ENCODE measurements around the gene KIAA0825. TPM values are rescaled to one million over a fixed set of nuclear protein-coding genes. Genes with fewer than 3 reads are reported as not detected.

KIAA0825 gene
- polyA plus RNA-seq, 3 donors: 0.56 to 1.3 (median 0.89) TPM

DNA sequence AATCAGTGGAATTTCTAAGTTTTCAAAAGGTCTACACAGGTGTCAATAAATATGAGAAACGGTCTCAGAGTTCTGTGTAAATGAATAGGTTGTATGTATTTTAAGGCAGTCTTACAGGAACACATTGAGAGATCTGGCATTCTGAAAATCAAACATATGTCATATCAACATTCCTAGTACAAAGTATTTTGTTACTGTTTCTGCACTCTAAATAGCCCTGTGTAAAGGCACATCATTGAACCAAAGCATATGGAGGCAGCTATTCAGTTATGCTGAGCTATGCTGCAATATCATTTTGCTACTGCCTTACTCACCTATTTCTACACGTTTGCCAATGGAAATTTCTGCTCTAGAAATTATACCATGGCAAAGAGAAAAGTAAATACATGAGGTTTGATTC is 379.1 kb downstream of the KIAA0825 start:
- DNase-seq: no peak
- Histone ChIP-seq H3K27me3 (ENCODE audit: control insufficient read depth in 2 of 2, insufficient read depth in 2 of 2, low read length in 2 of 2) (no peaks in the 10 kb centered on the region), H3K4me3 (replicated peaks in 1 of 3; ENCODE audit: low read depth in 2 of 3, low read length in 3 of 3) (no peak overlapping the region), H2AFZ (ENCODE audit: insufficient read depth, low read depth, low read length, poor library complexity, severe bottlenecking) (no peak overlapping the region), H3K79me2 (ENCODE audit: insufficient read depth, low read length) (no peaks in the 10 kb centered on the region), H3K4me1 (ENCODE audit: control insufficient read depth in 1 of 2, insufficient read depth in 2 of 2, low read length in 2 of 2) (no peaks in the 10 kb centered on the region), H4K20me1 (ENCODE audit: insufficient read depth, low read length) (no peaks in the 10 kb centered on the region), H3K27ac (ENCODE audit: low read depth in 1 of 2, low read length in 2 of 2) (no peak overlapping the region), H3K36me3 (replicated peaks in 1 of 2; ENCODE audit: control insufficient read depth in 1 of 2, insufficient read depth in 2 of 2, low read length in 2 of 2) (no peaks in the 10 kb centered on the region), H3K4me2 (replicated peaks; ENCODE audit: extremely low read depth, low read length, poor library complexity, severe bottlenecking) (no peak overlapping the region), H3K9ac (ENCODE audit: insufficient read depth, low read length, poor library complexity, severe bottlenecking) (no peak overlapping the region), H3K9me3 (replicated peaks in 1 of 2; ENCODE audit: control insufficient read depth in 1 of 2, insufficient read depth in 1 of 2, low read length in 2 of 2) (peaks cover 11 to 12% of the 10 kb centered on the region in 2 donors)
- Mint-ChIP-seq H3K4me3 (no peak overlapping the region), H3K9me3 (peaks cover 4 to 14% (median 6%) of the 10 kb centered on the region in 7 donors), H3K4me1 (no peaks in the 10 kb centered on the region), H3K27ac (no peak overlapping the region), H3K27me3 (ENCODE audit: low read depth in 3 of 3) (peaks cover 0 to 3% (median 0%) of the 10 kb centered on the region in 3 donors), H3K36me3 (no peaks in the 10 kb centered on the region)
- WGBS (ENCODE audit: insufficient coverage): no CpG with 5 or more reads among the region's 2 CpGs
- TF ChIP-seq, protein P1, sequence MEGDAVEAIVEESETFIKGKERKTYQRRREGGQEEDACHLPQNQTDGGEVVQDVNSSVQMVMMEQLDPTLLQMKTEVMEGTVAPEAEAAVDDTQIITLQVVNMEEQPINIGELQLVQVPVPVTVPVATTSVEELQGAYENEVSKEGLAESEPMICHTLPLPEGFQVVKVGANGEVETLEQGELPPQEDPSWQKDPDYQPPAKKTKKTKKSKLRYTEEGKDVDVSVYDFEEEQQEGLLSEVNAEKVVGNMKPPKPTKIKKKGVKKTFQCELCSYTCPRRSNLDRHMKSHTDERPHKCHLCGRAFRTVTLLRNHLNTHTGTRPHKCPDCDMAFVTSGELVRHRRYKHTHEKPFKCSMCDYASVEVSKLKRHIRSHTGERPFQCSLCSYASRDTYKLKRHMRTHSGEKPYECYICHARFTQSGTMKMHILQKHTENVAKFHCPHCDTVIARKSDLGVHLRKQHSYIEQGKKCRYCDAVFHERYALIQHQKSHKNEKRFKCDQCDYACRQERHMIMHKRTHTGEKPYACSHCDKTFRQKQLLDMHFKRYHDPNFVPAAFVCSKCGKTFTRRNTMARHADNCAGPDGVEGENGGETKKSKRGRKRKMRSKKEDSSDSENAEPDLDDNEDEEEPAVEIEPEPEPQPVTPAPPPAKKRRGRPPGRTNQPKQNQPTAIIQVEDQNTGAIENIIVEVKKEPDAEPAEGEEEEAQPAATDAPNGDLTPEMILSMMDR (IDR thresholded peaks at IDR 0.05): no peak
- intact Hi-C loops (cut with micrococcal nuclease): no loop called here

DNA sequence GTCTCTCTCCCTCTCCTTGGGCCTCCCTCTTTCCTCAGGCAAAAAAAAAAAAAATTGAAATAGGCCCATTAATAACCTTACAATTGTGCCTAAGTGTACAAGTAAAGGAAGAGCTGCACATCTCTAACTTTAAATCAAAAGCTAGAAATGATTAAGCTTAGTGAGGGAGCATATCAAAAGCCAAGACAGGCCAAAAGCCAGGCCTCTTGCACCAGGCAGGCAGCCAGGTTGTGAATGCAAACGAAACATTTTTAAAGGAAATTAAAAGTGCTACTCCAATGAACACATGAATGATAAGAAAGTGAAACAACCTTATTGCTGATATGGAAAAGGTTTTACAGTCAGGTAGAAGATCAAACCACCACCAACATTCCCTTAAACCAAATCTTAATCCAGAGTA is 383.4 kb downstream of the KIAA0825 start:
- no peaks in the 10 kb centered on the region for H4K20me1 ChIP-seq (ENCODE audit: insufficient read depth, low read length)
- peaks cover 11 to 12% of the 10 kb centered on the region in 2 donors for H3K9me3 ChIP-seq (replicated peaks in 1 of 2; ENCODE audit: control insufficient read depth in 1 of 2, insufficient read depth in 1 of 2, low read length in 2 of 2)
- Mint-ChIP-seq H3K4me1 (no peaks in the 10 kb centered on the region), H3K36me3 (no peaks in the 10 kb centered on the region), H3K27me3 (ENCODE audit: low read depth in 3 of 3) (no peaks in the 10 kb centered on the region), H3K27ac (no peak overlapping the region), H3K9me3 (peaks cover 4 to 17% (median 7%) of the 10 kb centered on the region in 7 donors), H3K4me3 (no peak overlapping the region)
- DNase-seq: no peak
- no peak overlapping the region for H2AFZ ChIP-seq (ENCODE audit: insufficient read depth, low read depth, low read length, poor library complexity, severe bottlenecking)
- TF ChIP-seq, protein P1 (IDR thresholded peaks at IDR 0.05): no peak
- no CpG with 5 or more reads among the region's 1 CpG for WGBS (ENCODE audit: insufficient coverage)
- intact Hi-C loops (cut with micrococcal nuclease): no loop called here
- no peak overlapping the region for H3K27ac ChIP-seq (ENCODE audit: low read depth in 1 of 2, low read length in 2 of 2)
- H3K4me1 ChIP-seq (ENCODE audit: control insufficient read depth in 1 of 2, insufficient read depth in 2 of 2, low read length in 2 of 2): no peaks in the 10 kb centered on the region
- no peaks in the 10 kb centered on the region for H3K79me2 ChIP-seq (ENCODE audit: insufficient read depth, low read length)
- H3K4me3 ChIP-seq (replicated peaks in 1 of 3; ENCODE audit: low read depth in 2 of 3, low read length in 3 of 3): no peak overlapping the region
- H3K27me3 ChIP-seq (ENCODE audit: control insufficient read depth in 2 of 2, insufficient read depth in 2 of 2, low read length in 2 of 2): no peaks in the 10 kb centered on the region
- H3K36me3 ChIP-seq (replicated peaks in 1 of 2; ENCODE audit: control insufficient read depth in 1 of 2, insufficient read depth in 2 of 2, low read length in 2 of 2): no peaks in the 10 kb centered on the region
- H3K4me2 ChIP-seq (replicated peaks; ENCODE audit: extremely low read depth, low read length, poor library complexity, severe bottlenecking): no peak overlapping the region
- no peak overlapping the region for H3K9ac ChIP-seq (ENCODE audit: insufficient read depth, low read length, poor library complexity, severe bottlenecking)

All from CD14-positive monocyte (primary cell).